ENCODE results near the gene FBXL14. TPM values are rescaled to one million over a fixed set of nuclear protein-coding genes. Genes with fewer than 3 reads are reported as not detected.

Gene FBXL14
- total and polyA plus RNA-seq, 4 donors: 0.67 to 7.5 (median 4.9) TPM

DNA sequence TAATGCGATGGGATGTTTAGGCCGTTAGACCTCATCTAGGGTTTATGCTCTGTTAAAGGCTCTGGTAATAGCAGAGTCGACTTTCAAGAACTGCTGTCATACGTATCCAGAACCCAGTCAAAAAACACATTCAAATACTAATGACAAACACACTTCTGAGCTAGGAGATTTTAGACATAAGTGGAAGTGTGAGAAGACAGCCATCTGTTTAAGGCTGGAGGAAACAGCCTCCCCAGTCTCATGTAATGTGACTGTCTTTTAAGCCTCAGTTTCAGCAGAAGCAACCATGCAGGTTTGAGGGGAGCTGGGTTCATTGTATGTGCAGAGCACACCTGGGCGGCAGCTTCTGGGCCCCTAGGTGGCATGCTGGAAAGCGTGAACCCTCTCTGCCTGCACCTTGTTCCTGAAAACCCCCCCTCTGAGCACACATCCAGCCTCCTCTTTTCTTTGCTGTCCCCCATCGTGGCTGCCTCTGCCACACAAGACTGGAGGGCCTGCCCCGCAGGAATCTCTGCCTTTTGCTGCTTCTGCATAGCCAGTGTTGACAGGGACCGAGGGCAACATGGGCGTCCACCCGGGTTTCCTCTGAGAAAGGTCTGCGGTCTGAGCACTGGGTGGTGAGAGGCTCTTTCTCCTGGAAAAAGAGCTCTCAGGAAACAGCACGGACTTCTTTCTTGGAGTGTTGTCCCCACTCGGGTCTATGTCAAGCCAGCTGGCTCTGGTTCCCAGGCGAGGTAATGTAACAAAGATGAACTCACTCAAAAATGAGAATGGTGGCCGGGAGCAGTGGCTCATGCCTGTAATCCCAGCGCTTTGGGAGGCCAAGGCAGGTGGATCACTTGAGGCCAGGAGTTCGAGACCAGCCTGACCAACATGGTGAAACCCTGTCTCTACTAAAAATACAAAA is 46.2 kb upstream of the FBXL14 start:
- peaks cover 0 to 3% (median 0%) of the 10 kb centered on the region in 4 donors for H3K36me3 ChIP-seq (ENCODE audit: control insufficient read depth in 4 of 4, insufficient read depth in 3 of 4, low read depth in 1 of 4, low read length in 3 of 4)

DNA sequence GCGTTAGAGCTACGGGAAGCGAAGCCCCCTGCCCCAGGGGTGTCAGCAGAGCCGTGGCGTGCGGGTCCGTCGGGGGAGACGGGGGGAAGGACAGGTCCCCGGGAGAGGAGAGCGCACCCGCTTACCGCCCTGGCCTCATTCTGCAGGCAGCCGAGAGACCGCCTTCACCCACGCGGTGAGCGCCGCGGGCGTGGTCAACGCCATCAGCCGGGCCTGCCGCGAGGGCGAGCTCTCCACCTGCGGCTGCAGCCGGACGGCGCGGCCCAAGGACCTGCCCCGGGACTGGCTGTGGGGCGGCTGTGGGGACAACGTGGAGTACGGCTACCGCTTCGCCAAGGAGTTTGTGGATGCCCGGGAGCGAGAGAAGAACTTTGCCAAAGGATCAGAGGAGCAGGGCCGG is 45.2 kb upstream of the FBXL14 start:
- no peak for DNase-seq (ENCODE audit: low spot score)
- H3K27me3 ChIP-seq (ENCODE audit: control insufficient read depth in 4 of 4, insufficient read depth in 4 of 4, low read length in 3 of 4): no peaks in the 10 kb centered on the region
- H3K4me3 ChIP-seq (ENCODE audit: low read depth in 1 of 3, low read length in 3 of 3): no peak overlapping the region
- 76% methylated on average over 40 of the region's 40 CpGs for WGBS
- peaks cover 0 to 17% (median 12%) of the 10 kb centered on the region in 4 donors for H3K4me1 ChIP-seq (ENCODE audit: control insufficient read depth in 4 of 4, insufficient read depth in 4 of 4, low read length in 3 of 4)
- no peak overlapping the region for H3K27ac ChIP-seq (ENCODE audit: low read depth in 1 of 2, low read length in 2 of 2)
- no peaks in the 10 kb centered on the region for H3K9me3 ChIP-seq (ENCODE audit: control insufficient read depth in 4 of 4, low read length in 3 of 4)
- no peak overlapping the region for H3K9ac ChIP-seq (ENCODE audit: low read depth in 1 of 2, low read length in 2 of 2)
- peaks cover 0 to 3% (median 0%) of the 10 kb centered on the region in 4 donors for H3K36me3 ChIP-seq (ENCODE audit: control insufficient read depth in 4 of 4, insufficient read depth in 3 of 4, low read depth in 1 of 4, low read length in 3 of 4)
- TF ChIP-seq REST (IDR thresholded peaks at IDR 0.05): no peak
- TF ChIP-seq FOXA2 (IDR thresholded peaks at IDR 0.05): no peak
- TF ChIP-seq HNF4G (IDR thresholded peaks at IDR 0.05): no peak
- no peak for TF ChIP-seq RXRA (IDR thresholded peaks at IDR 0.05)
- no peak for TF ChIP-seq HNF4A (conservative IDR thresholded peaks at IDR 0.05)
- TF ChIP-seq MAX (IDR thresholded peaks at IDR 0.05): no peak
- TF ChIP-seq ZBTB33 (IDR thresholded peaks at IDR 0.05): no peak
- TF ChIP-seq CTCF (IDR thresholded peaks at IDR 0.05; ENCODE audit: low read depth, low read length, missing input control): no peak
- no peak for TF ChIP-seq YY1 (IDR thresholded peaks at IDR 0.05)
- no peak for TF ChIP-seq TAF1 (conservative IDR thresholded peaks at IDR 0.05)
- no peak for TF ChIP-seq NR2F2 (IDR thresholded peaks at IDR 0.05)
- no peak for TF ChIP-seq GABPA (IDR thresholded peaks at IDR 0.05 in 1 of 2, conservative IDR thresholded peaks at IDR 0.05 in 1 of 2)
- no peak for TF ChIP-seq RAD21 (IDR thresholded peaks at IDR 0.05)

More for the DNA sequence above, 46.2 kb upstream of the FBXL14 start:
- Histone ChIP-seq H3K4me1 (ENCODE audit: control insufficient read depth in 4 of 4, insufficient read depth in 4 of 4, low read length in 3 of 4) (peaks cover under 1 to 10% (median 3%) of the 10 kb centered on the region in 4 donors), H3K9me3 (ENCODE audit: control insufficient read depth in 4 of 4, low read length in 3 of 4) (no peaks in the 10 kb centered on the region), H3K9ac (ENCODE audit: low read depth in 1 of 2, low read length in 2 of 2) (no peak overlapping the region), H3K27ac (ENCODE audit: low read depth in 1 of 2, low read length in 2 of 2) (no peak overlapping the region), H3K4me3 (ENCODE audit: low read depth in 1 of 3, low read length in 3 of 3) (no peak overlapping the region), H3K27me3 (ENCODE audit: control insufficient read depth in 4 of 4, insufficient read depth in 4 of 4, low read length in 3 of 4) (no peaks in the 10 kb centered on the region)
- DNase-seq (ENCODE audit: low spot score): no peak
- WGBS: 87% methylated on average over 18 of the region's 18 CpGs
- no peak for TF ChIP-seq NR2F2 (IDR thresholded peaks at IDR 0.05)
- no peak for TF ChIP-seq GABPA (IDR thresholded peaks at IDR 0.05 in 1 of 2, conservative IDR thresholded peaks at IDR 0.05 in 1 of 2)
- no peak for TF ChIP-seq REST (IDR thresholded peaks at IDR 0.05)
- no peak for TF ChIP-seq EGR1 (IDR thresholded peaks at IDR 0.05; ENCODE audit: low read depth in 2 of 2)
